WERI-Rb-1 (cell line): ENCODE results near the gene SYT14.

Source experiments
- DNase-seq: peaks from one replicate; pipeline ENCODE4 v3.0.0-alpha.2; 2020
- H3K27ac ChIP-seq: fragments of 250-450 bp; sonication (Bioruptor Pico); 2 replicates; pipeline ENCODE4 v1.5.1; 2020; ENCODE audit warnings: mild to moderate bottlenecking, moderate library complexity
- H3K27me3 ChIP-seq: fragments of 250-450 bp; sonication (Bioruptor Pico); 2 replicates; pipeline ENCODE4 v1.5.1; 2021; ENCODE audit warnings: mild to moderate bottlenecking, low read depth, moderate library complexity; ENCODE audit not compliant: insufficient read depth, severe bottlenecking
- H3K36me3 ChIP-seq: fragments of 250-450 bp; sonication (Bioruptor Pico); 2 replicates; pipeline ENCODE4 v1.5.1; 2020; ENCODE audit warnings: mild to moderate bottlenecking, moderate library complexity
- H3K4me3 ChIP-seq: 2 replicates; pipeline ENCODE4 v1.5.1; 2011; ENCODE audit warnings: low read depth, mild to moderate bottlenecking, control low read depth, low read length
- H3K9me3 ChIP-seq: fragments of 250-450 bp; sonication (Bioruptor Pico); 2 replicates; pipeline ENCODE4 v1.5.1; 2021; ENCODE audit warnings: mild to moderate bottlenecking, moderate library complexity; ENCODE audit not compliant: severe bottlenecking
- CTCF ChIP-seq: IDR thresholded peaks from 2 replicates; pipeline ENCODE4 v1.5.1; 2011; ENCODE audit warnings: low read depth, mild to moderate bottlenecking, control low read depth, inconsistent platforms, low read length

The SYT14 gene

GRCh38 chr1:209929751-209930150, 8.3 kb upstream of the SYT14 start:
- TF ChIP-seq CTCF: no peak
- no peak overlapping the region for H3K4me3 ChIP-seq
- H3K36me3 ChIP-seq: no peaks in the 10 kb centered on the region
- no peaks in the 10 kb centered on the region for H3K27me3 ChIP-seq
- no peak for DNase-seq
- no peaks in the 10 kb centered on the region for H3K9me3 ChIP-seq
- H3K27ac ChIP-seq: no peak overlapping the region

- Histone ChIP-seq H3K36me3 (no peaks in the 10 kb centered on the region), H3K27me3 (no peaks in the 10 kb centered on the region), H3K9me3 (no peaks in the 10 kb centered on the region), H3K27ac (no peak overlapping the region), H3K4me3 (no peak overlapping the region)
- no peak for DNase-seq
- TF ChIP-seq CTCF: no peak
These were observed 6.9 kb upstream of the SYT14 start for GRCh38 chr1:209931141-209931540.

GRCh38 chr1:209936125-209936524, 1.9 kb upstream of the SYT14 start:
- TF ChIP-seq CTCF: no peak
- Histone ChIP-seq H3K4me3 (no peak overlapping the region), H3K27ac (no peak overlapping the region), H3K27me3 (no peaks in the 10 kb centered on the region), H3K36me3 (no peaks in the 10 kb centered on the region), H3K9me3 (no peaks in the 10 kb centered on the region)
- no peak for DNase-seq

GRCh38 chr1:209945377-209945776, 7.4 kb downstream of the SYT14 start:
- Histone ChIP-seq H3K4me3 (no peak overlapping the region), H3K36me3 (no peaks in the 10 kb centered on the region), H3K27me3 (no peaks in the 10 kb centered on the region), H3K9me3 (no peaks in the 10 kb centered on the region), H3K27ac (no peak overlapping the region)
- no peak for TF ChIP-seq CTCF
- no peak for DNase-seq

GRCh38 chr1:209948155-209948554, 10.1 kb downstream of the SYT14 start:
- Histone ChIP-seq H3K4me3 (no peak overlapping the region), H3K27me3 (no peaks in the 10 kb centered on the region), H3K9me3 (no peaks in the 10 kb centered on the region), H3K27ac (no peak overlapping the region), H3K36me3 (no peaks in the 10 kb centered on the region)
- TF ChIP-seq CTCF: no peak
- DNase-seq: no peak

- no peak for DNase-seq
- no peak overlapping the region for H3K27ac ChIP-seq
- no peaks in the 10 kb centered on the region for H3K27me3 ChIP-seq
- H3K36me3 ChIP-seq: no peaks in the 10 kb centered on the region; the same call in 1 of the 2 replicates
- no peak overlapping the region for H3K4me3 ChIP-seq
- no peaks in the 10 kb centered on the region for H3K9me3 ChIP-seq
- TF ChIP-seq CTCF: no peak
These were observed 18.1 kb downstream of the SYT14 start for GRCh38 chr1:209956116-209956515.
